ENCODE data around the gene ATG4B. TPM values are rescaled to one million over a fixed set of nuclear protein-coding genes. Genes with fewer than 3 reads are reported as not detected.

ATG4B gene
- polyA plus RNA-seq, 1 donor from 2014 or later, result 128 TPM

GRCh38 chr2:241636182-241637017 is 1.1 kb upstream of the ATG4B start:
- no peaks in the 10 kb centered on the region for H3K36me3 ChIP-seq (ENCODE audit: insufficient read depth, low read length)
- no peaks in the 10 kb centered on the region for H3K27me3 ChIP-seq (ENCODE audit: insufficient read depth, low read depth, low read length)
- H4K20me1 ChIP-seq (ENCODE audit: insufficient read depth), result peaks cover 3% of the 10 kb centered on the region
- TF ChIP-seq POLR2AphosphoS5 (IDR thresholded peaks at IDR 0.05) (no peak), MXI1 (conservative IDR thresholded peaks at IDR 0.05; ENCODE audit: poor library complexity, severe bottlenecking) (peak; percentile 91), EZH2 (IDR thresholded peaks at IDR 0.05; ENCODE audit: borderline replicate concordance, insufficient read depth, low read length, poor library complexity, severe bottlenecking) (no peak)
- peak overlapping the region; percentile 94 for H3K9ac ChIP-seq (ENCODE audit: low read length)
- H3K9me3 ChIP-seq (ENCODE audit: low read length), result no peaks in the 10 kb centered on the region
- H3K4me2 ChIP-seq (ENCODE audit: low read length), result peak overlapping the region; percentile 97
- no peaks in the 10 kb centered on the region for H3F3A ChIP-seq (ENCODE audit: insufficient read depth, low read length, poor library complexity, severe bottlenecking)
- no peaks in the 10 kb centered on the region for H3K9me2 ChIP-seq (ENCODE audit: insufficient read depth, low read length)
- peaks cover 51% of the 10 kb centered on the region for H3K79me2 ChIP-seq (replicated peaks; ENCODE audit: insufficient read depth, low read length)
- peak overlapping the region; percentile 93 for H3K4me3 ChIP-seq (ENCODE audit: low read length)
- H2AFZ ChIP-seq (ENCODE audit: low read depth, low read length), result no peak overlapping the region
- H3K27ac ChIP-seq (ENCODE audit: low read length), result peak overlapping the region; percentile 39

- Histone ChIP-seq H3F3A (ENCODE audit: insufficient read depth, low read length, poor library complexity, severe bottlenecking) (no peaks in the 10 kb centered on the region), H3K27ac (ENCODE audit: low read length) (peak overlapping the region; percentile 97), H3K36me3 (ENCODE audit: insufficient read depth, low read length) (no peaks in the 10 kb centered on the region), H2AFZ (ENCODE audit: low read depth, low read length) (peak overlapping the region; percentile 27), H3K9ac (ENCODE audit: low read length) (peak overlapping the region; percentile 94), H4K20me1 (ENCODE audit: insufficient read depth) (peaks cover 3% of the 10 kb centered on the region), H3K79me2 (replicated peaks; ENCODE audit: insufficient read depth, low read length) (peaks cover 53% of the 10 kb centered on the region), H3K9me2 (ENCODE audit: insufficient read depth, low read length) (no peaks in the 10 kb centered on the region), H3K4me2 (ENCODE audit: low read length) (peak overlapping the region; percentile 100), H3K27me3 (ENCODE audit: insufficient read depth, low read depth, low read length) (no peaks in the 10 kb centered on the region), H3K4me3 (ENCODE audit: low read length) (peak overlapping the region; percentile 93), H3K9me3 (ENCODE audit: low read length) (no peaks in the 10 kb centered on the region)
- no peak for TF ChIP-seq SMC3 (conservative IDR thresholded peaks at IDR 0.05; ENCODE audit: poor library complexity)
- TF ChIP-seq TAF1 (IDR thresholded peaks at IDR 0.05; ENCODE audit: low read depth), result no peak
- TF ChIP-seq EP300 (conservative IDR thresholded peaks at IDR 0.05; ENCODE audit: poor library complexity, severe bottlenecking), result no peak
- no peak for TF ChIP-seq REST (IDR thresholded peaks at IDR 0.05; ENCODE audit: borderline replicate concordance)
- peak; percentile 30 for TF ChIP-seq RAD21 (conservative IDR thresholded peaks at IDR 0.05)
- TF ChIP-seq CTCF (IDR thresholded peaks at IDR 0.05; ENCODE audit: poor library complexity, severe bottlenecking), result peak; percentile 4
- no peak for TF ChIP-seq EZH2 (IDR thresholded peaks at IDR 0.05; ENCODE audit: borderline replicate concordance, insufficient read depth, low read length, poor library complexity, severe bottlenecking)
- TF ChIP-seq MXI1 (conservative IDR thresholded peaks at IDR 0.05; ENCODE audit: poor library complexity, severe bottlenecking), result peak; percentile 14
- TF ChIP-seq POLR2AphosphoS5 (IDR thresholded peaks at IDR 0.05), result no peak
Observed at GRCh38 chr2:241637795-241638660, 535 bp downstream of the ATG4B start.

Measured in neural cell (in vitro differentiated cells).